Mesodermal cell (in vitro differentiated cells): ENCODE data around the gene RBM15.
A peak's percentile ranks its signal among the peaks of the same experiment; 100 is the strongest.

Experiments
- H3K27ac ChIP-seq: 2 replicates; pipeline ENCODE4 v1.7.0; 2013; ENCODE audit warnings: mild to moderate bottlenecking, low read depth, low read length, moderate library complexity; ENCODE audit not compliant: severe bottlenecking
- H3K36me3 ChIP-seq: 2 replicates; pipeline ENCODE4 v1.7.1; 2013; ENCODE audit warnings: mild to moderate bottlenecking, low read length, moderate library complexity; ENCODE audit not compliant: control insufficient read depth, insufficient read depth
- H3K4me1 ChIP-seq: one replicate; pipeline ENCODE4 v1.7.1; 2013; ENCODE audit warnings: mild to moderate bottlenecking, low read length; ENCODE audit not compliant: insufficient read depth, control insufficient read depth, poor library complexity, severe bottlenecking
- H3K4me3 ChIP-seq: 2 replicates; pipeline ENCODE4 v1.7.0; 2013; ENCODE audit warnings: low read length, control low read depth, mild to moderate bottlenecking; ENCODE audit not compliant: insufficient read depth, poor library complexity, severe bottlenecking; ENCODE audit errors: extremely low read depth
- H3K9me3 ChIP-seq: 2 replicates; pipeline ENCODE4 v1.7.1; 2013; ENCODE audit warnings: mild to moderate bottlenecking, low read length, moderate library complexity; ENCODE audit not compliant: control insufficient read depth
- WGBS, 2 experiments: methylation state at CpG; one replicate each; pipeline ENCODE4 v1.1.5; 2013; ENCODE audit warnings: missing lambda C conversion rate in 2 of 2; ENCODE audit not compliant: insufficient coverage in 2 of 2; 5-methylcytosine and 5-hydroxymethylcytosine counted together

The RBM15 gene

DNA sequence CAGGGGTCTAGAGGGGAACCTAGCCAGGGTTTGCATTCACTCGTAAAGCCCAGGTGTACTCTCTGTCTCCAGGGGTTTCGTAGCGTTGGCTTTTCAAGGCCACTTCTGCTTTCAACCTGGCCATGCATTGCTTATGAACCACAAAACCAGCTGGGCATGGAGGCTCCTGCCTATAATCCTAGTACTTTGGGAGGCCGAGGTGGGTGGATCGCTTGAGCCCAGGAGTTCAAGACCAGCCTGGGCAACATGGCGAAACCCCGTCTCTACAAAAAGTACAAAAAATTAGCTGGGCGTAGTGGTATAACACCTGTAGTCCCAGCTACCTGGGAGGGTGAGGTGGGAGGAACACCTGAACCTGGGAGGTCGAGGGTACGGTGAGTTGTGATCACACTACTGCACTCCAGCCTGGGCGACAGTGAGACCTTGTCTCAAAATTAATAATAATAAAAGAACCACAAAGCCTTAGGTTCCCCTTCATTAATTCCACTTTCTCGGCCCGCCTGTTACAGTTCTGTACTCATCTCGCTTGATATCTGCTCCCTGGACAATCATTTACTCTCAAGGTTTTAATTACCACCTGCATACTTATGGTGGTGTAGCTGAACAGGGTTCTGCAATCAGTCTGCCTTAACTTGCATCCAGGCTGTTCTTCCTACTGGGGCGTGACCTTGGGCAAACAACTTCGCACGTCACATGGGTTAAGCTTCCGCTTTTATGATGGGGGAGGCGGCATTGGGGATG, 45.6 kb downstream of the RBM15 start:
- WGBS, 2 experiments: 95 to 100% methylated on average over 11 of the region's 19 CpGs
- no peak overlapping the region for H3K4me3 ChIP-seq
- H3K36me3 ChIP-seq: peaks cover 34% of the 10 kb centered on the region
- no peaks in the 10 kb centered on the region for H3K9me3 ChIP-seq
- no peaks in the 10 kb centered on the region for H3K4me1 ChIP-seq
- H3K27ac ChIP-seq: no peak overlapping the region

DNA sequence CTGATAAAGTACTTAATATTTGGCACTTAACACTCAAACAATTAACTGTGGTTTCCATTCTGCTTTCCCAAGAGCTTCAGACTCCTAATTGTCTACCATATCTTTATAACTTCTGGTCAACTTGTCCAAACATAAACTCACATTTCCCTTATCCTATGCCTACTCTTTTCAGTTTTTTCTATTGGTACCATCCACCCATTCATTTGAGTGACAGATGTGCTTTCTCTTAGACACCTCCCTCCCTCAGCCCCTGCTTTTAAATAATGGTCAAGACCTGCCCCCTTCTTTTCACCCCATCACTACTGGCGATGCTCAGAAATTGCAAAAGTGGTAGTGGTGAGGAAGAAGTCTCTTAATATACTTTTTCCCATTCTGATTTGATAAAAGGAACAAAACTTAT, 46.2 kb downstream of the RBM15 start:
- Histone ChIP-seq H3K4me1 (peaks cover 5% of the 10 kb centered on the region), H3K27ac (no peak overlapping the region), H3K9me3 (no peaks in the 10 kb centered on the region), H3K4me3 (no peak overlapping the region), H3K36me3 (peaks cover 34% of the 10 kb centered on the region)
- no CpG with 5 or more reads among the region's 1 CpG for WGBS, 2 experiments

DNA sequence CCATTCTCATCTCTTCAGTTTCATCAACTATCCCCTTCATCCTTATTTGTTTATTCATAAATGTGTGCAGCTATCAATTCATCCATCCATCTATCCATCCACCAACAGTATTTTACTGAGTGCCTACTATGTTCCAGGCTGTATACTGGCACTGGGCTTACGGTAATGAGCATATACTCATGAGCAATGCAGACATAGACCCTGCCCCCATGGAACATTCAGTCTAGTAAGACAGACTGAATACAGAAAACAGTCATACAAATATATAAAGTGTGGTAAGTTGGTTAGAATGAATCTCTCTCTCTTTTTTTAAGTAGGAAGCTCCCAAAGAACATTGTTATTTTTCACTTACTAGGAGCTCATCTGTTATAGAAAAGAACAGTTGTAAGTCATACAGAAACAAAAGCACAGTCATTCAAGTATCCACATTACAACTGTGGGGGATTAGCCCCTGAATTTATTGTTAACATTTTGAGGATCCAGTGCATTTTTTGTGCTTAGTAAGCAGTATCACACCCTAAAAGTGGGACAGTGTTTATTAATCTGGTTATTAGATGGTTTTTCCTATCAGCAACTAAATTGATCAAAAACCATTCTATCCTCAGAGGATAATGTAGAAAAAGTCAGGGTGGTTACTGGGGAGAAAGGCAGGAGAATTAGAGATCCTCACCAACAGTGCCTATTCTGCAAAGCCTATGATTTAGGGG, 48.0 kb downstream of the RBM15 start:
- Histone ChIP-seq H3K27ac (no peak overlapping the region), H3K4me3 (no peak overlapping the region), H3K9me3 (no peaks in the 10 kb centered on the region), H3K36me3 (peaks cover 29% of the 10 kb centered on the region), H3K4me1 (peaks cover 17% of the 10 kb centered on the region)
- WGBS, 2 experiments: no CpG with 5 or more reads among the region's 1 CpG

DNA sequence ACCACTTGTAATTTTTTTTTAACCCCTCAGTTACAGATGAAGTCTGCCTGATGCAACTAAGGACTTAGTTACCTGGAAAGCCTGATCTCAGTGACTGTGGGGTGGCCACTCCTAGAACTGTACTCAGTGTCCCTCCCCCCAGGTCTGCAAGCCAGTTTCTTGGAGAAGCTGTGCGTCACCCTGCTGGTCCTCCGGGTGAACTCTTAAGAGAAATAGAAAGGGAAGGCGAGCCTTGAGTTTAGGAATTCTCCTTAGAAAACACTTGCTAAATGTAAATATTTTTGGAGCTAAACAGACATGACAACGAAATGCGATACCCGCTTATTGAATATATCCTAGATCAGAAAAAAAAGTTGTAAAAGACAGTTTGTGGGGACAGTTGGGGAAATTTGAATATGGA, 50.9 kb downstream of the RBM15 start:
- 70 to 94% methylated on average over 3 of the region's 6 CpGs for WGBS, 2 experiments
- H3K4me1 ChIP-seq: peaks cover 26% of the 10 kb centered on the region
- H3K36me3 ChIP-seq: peaks cover 18% of the 10 kb centered on the region
- H3K27ac ChIP-seq: peak overlapping the region; percentile 74
- no peak overlapping the region for H3K4me3 ChIP-seq
- H3K9me3 ChIP-seq: no peaks in the 10 kb centered on the region

DNA sequence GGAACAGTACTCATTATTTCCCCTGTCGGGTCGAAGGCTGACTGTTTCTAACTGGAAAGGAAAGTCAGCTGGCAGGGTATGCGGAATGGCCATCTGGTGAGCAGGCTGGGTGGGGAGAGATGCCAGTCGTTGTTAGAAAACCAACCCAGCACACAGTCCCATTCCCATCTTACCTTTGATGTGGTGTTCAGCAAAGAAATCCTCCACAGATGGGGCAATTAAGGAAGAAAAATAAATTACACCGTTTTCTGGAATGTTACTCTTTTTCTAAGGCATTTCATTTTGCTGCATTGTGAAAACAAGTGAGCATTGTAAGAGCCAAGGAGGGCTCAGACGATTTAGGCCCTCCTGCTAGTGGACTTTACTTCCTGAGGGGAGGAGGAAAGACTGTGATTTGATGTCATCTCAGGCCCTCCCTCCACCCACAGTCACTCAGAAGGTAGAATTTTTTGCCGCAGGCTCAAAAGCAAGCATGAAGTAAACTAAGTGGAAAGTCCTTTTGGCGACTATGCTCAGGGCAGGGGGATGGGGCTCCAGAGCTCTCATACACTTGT, 51.6 kb downstream of the RBM15 start, which contains the start of gene SLC16A4:
SLC16A4 (minus strand) TSS at position 335 of the 554 bp plus-strand sequence. CDS start 1,703 bp downstream, outside the sequence.
- Histone ChIP-seq H3K4me3 (peak within 1 kb of the TSS; percentile 16), H3K36me3 (peaks cover 18% of the 10 kb centered on the region), H3K4me1 (peaks cover 26% of the 10 kb centered on the region), H3K27ac (peak within 1 kb of the TSS; percentile 74), H3K9me3 (no peaks in the 10 kb centered on the region)
- 9 to 20% methylated on average over 1 to 4 of the region's 8 CpGs for WGBS, 2 experiments

DNA sequence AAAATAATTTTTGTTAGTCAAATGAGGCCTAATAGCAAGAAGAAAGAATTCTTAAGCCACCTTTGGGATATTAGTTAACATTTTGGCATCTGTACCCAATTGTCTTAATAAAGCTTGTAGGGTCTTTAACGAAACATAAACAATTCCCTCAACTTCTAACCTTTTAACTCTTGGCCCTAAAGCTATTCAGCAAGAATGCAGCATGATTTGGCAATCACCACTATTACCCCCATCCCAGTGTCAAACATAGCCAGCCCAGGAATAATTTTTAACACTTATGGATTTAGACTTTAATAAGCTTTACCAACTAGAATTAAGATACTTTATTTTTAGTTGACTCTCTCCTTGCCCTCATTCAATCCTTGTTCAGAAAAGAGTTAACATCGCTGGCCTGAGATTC, 54.1 kb downstream of the RBM15 start:
- 90 to 100% methylated on average over 1 of the region's 2 CpGs for WGBS, 2 experiments
- Histone ChIP-seq H3K4me3 (no peak overlapping the region), H3K4me1 (peaks cover 26% of the 10 kb centered on the region), H3K36me3 (peaks cover 17% of the 10 kb centered on the region), H3K27ac (peak overlapping the region; percentile 61), H3K9me3 (no peaks in the 10 kb centered on the region)

DNA sequence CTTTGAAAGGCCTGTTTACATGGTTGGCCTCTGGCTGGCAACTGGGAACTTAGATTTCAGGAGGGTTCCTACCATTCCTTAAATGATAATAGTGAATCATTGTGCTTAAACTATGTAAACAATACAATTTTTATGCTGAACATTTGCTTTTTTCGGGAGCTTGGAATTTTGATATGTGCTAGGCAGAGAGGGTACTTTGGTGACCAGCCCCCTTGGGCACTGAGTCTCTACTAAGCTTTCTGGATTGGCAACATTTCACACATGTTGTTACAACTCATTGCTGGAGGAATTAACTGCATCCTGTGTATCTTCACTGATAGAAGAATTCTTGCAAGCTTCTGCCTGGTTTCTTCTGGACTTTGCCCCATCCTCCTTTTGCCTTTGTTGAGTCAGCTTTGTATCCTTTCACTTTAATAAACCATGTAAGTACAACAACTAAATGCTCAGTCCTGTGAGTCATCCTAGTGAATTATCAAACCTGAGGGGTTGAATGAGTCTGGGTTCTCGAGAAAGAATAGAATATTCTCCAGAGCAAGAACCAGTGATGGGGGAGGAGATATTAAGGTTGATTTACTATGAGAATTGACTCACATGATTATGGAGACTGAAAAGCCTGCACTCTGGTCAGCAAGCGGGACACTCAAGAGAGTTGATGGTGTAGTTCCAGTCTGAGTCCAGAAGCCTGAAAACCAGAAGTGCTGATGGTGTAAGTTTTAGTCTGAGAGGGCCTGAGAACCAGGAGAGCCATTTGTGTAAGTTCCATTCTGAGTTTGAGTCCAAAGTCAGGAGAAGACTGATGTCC, 54.7 kb downstream of the RBM15 start:
- Histone ChIP-seq H3K9me3 (no peaks in the 10 kb centered on the region), H3K4me1 (peaks cover 26% of the 10 kb centered on the region), H3K36me3 (peaks cover 22% of the 10 kb centered on the region), H3K27ac (peak overlapping the region; percentile 61), H3K4me3 (no peak overlapping the region)
- WGBS, 2 experiments: 81 to 96% methylated on average over 2 of the region's 3 CpGs

DNA sequence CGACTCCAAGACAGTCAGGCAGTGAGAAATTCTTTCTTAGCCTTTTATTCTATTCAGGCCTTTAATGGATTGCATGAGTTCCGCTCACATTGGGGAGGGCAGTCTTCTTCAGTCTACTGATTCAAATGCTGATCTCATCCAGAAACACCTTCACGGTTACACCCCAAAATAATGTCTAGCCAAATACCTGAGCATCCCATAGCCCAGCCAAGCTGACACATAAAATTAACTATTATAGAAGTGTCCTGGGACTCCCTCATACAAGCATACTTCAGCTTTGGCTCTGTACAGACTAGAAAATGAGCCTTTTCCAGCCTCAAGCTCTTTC, 55.3 kb downstream of the RBM15 start:
- no peak overlapping the region for H3K4me3 ChIP-seq
- WGBS, 2 experiments: 90 to 100% methylated on average over 3 of the region's 3 CpGs
- no peaks in the 10 kb centered on the region for H3K9me3 ChIP-seq
- peaks cover 25% of the 10 kb centered on the region for H3K36me3 ChIP-seq
- peaks cover 26% of the 10 kb centered on the region for H3K4me1 ChIP-seq
- peak overlapping the region; percentile 61 for H3K27ac ChIP-seq
